ENCODE measurements around the gene FAM120B.

- no peak for TF ChIP-seq EZH2 (IDR thresholded peaks at IDR 0.05)
- TF ChIP-seq, protein P1, sequence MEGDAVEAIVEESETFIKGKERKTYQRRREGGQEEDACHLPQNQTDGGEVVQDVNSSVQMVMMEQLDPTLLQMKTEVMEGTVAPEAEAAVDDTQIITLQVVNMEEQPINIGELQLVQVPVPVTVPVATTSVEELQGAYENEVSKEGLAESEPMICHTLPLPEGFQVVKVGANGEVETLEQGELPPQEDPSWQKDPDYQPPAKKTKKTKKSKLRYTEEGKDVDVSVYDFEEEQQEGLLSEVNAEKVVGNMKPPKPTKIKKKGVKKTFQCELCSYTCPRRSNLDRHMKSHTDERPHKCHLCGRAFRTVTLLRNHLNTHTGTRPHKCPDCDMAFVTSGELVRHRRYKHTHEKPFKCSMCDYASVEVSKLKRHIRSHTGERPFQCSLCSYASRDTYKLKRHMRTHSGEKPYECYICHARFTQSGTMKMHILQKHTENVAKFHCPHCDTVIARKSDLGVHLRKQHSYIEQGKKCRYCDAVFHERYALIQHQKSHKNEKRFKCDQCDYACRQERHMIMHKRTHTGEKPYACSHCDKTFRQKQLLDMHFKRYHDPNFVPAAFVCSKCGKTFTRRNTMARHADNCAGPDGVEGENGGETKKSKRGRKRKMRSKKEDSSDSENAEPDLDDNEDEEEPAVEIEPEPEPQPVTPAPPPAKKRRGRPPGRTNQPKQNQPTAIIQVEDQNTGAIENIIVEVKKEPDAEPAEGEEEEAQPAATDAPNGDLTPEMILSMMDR (IDR thresholded peaks at IDR 0.05 in 2 of 3, conservative IDR thresholded peaks at IDR 0.05 in 1 of 3; ENCODE audit: borderline replicate concordance in 1 of 3, insufficient read depth in 1 of 3, low read depth in 2 of 3, low read length in 2 of 3): no peak
Observed at GRCh38 chr6:170312876-170313275, 6.3 kb downstream of the FAM120B start.

All from HCT116 (cell line).